Keratinocyte (primary cell): ENCODE measurements around the gene RIT2. TPM values are rescaled to one million over a fixed set of nuclear protein-coding genes. Genes with fewer than 3 reads are reported as not detected.

Experiments used
- DNase-seq: peaks from one replicate; pipeline ENCODE4 v3.0.0-alpha.2; 2011; ENCODE audit warnings: low read depth, missing footprints, low spot score
- FAIRE-seq: peaks from 2 replicates; lab custom pipeline; 2011; peaks lifted over from hg19 to GRCh38; lab: Jason Lieb, UNC
- H2AFZ ChIP-seq: 2 replicates; pipeline ENCODE4 v1.6.0; 2012; ENCODE audit warnings: low read length, control low read depth, inconsistent platforms; ENCODE audit not compliant: control insufficient read depth
- H3K27ac ChIP-seq: 2 replicates; pipeline ENCODE4 v1.5.1; 2011; ENCODE audit warnings: low read length; ENCODE audit not compliant: control insufficient read depth, insufficient read depth
- H3K27me3 ChIP-seq: 3 replicates; pipeline ENCODE4 v1.6.0; 2011; ENCODE audit warnings: low read length; ENCODE audit not compliant: control insufficient read depth, insufficient read depth; ENCODE audit errors: extremely low read depth
- H3K36me3 ChIP-seq, 2 experiments: 2 replicates in 1 of 2; 3 replicates in 1 of 2; pipeline ENCODE4 v1.5.1; 2011; ENCODE audit warnings: low read length in 2 of 2, mild to moderate bottlenecking in 1 of 2; ENCODE audit not compliant: control insufficient read depth in 2 of 2, insufficient read depth in 2 of 2; ENCODE audit errors: extremely low read depth in 1 of 2
- H3K4me1 ChIP-seq: 3 replicates; pipeline ENCODE4 v1.5.1; 2011; ENCODE audit warnings: low read length; ENCODE audit not compliant: control insufficient read depth, insufficient read depth; ENCODE audit errors: extremely low read depth
- H3K4me2 ChIP-seq: 3 replicates; pipeline ENCODE4 v1.6.0; 2011; ENCODE audit warnings: low read depth, low read length; ENCODE audit not compliant: control insufficient read depth, insufficient read depth; ENCODE audit errors: extremely low read depth
- H3K4me3 ChIP-seq, 3 experiments: fragments of 200-600 bp in 1 of 3; sonication (generic) in 1 of 3; 2 replicates in 2 of 3; 3 replicates in 1 of 3; pipeline ENCODE4 v1.5.1; 2011 to 2016; ENCODE audit warnings: low read length in 3 of 3, mild to moderate bottlenecking in 3 of 3, control low read depth in 2 of 3, inconsistent platforms in 1 of 3, low read depth in 1 of 3, mixed read lengths in 1 of 3, mixed run types in 1 of 3, moderate library complexity in 1 of 3; ENCODE audit not compliant: control insufficient read depth in 2 of 3, insufficient read depth in 2 of 3; ENCODE audit errors: extremely low read depth in 1 of 3
- H3K79me2 ChIP-seq: 2 replicates; pipeline ENCODE4 v1.6.0; 2012; ENCODE audit warnings: low read length; ENCODE audit not compliant: control insufficient read depth, insufficient read depth
- H3K9ac ChIP-seq: 3 replicates; pipeline ENCODE4 v1.6.0; 2011; ENCODE audit warnings: low read length; ENCODE audit not compliant: control insufficient read depth, insufficient read depth; ENCODE audit errors: extremely low read depth
- H3K9me1 ChIP-seq: 3 replicates; pipeline ENCODE4 v1.6.0; 2011; ENCODE audit warnings: low read length; ENCODE audit not compliant: control insufficient read depth, insufficient read depth; ENCODE audit errors: extremely low read depth
- H3K9me3 ChIP-seq: 2 replicates; pipeline ENCODE4 v1.5.1; 2012; ENCODE audit warnings: low read depth, low read length; ENCODE audit not compliant: control insufficient read depth
- H4K20me1 ChIP-seq: 3 replicates; pipeline ENCODE4 v1.6.0; 2011; ENCODE audit warnings: low read length; ENCODE audit not compliant: control insufficient read depth, insufficient read depth; ENCODE audit errors: extremely low read depth
- CTCF ChIP-seq, 3 experiments: IDR thresholded peaks in 1 of 3; conservative IDR thresholded peaks in 1 of 3; optimal IDR thresholded peaks in 1 of 3; 2 replicates in 2 of 3; 3 replicates in 1 of 3; pipeline versions ENCODE3 to v1.5.1; 2011; ENCODE audit warnings: low read length in 3 of 3, mild to moderate bottlenecking in 3 of 3, moderate library complexity in 2 of 3, control low read depth in 1 of 3, inconsistent platforms in 1 of 3; ENCODE audit not compliant: insufficient read depth in 2 of 3; ENCODE audit errors: extremely low read depth in 1 of 3
- EZH2 ChIP-seq: IDR thresholded peaks from one replicate; pipeline ENCODE4 v1.6.1; 2012; ENCODE audit warnings: inconsistent platforms, mild to moderate bottlenecking, low read length, moderate library complexity
- dilution Hi-C: fragments of 300-500 bp; cut with MboI; formaldehyde crosslinking; loops from one replicate; pipeline ENCODE4 v1.7.0; 2020; ENCODE audit warnings: low sequenced_read_pairs; ENCODE audit not compliant: extremely low pct_ligation_motif_present
- polyA plus RNA-seq, 5 experiments: library from polyadenylated mRNA; depleted of rRNA in 3 of 5; stranded (reverse) in 3 of 5; stranded (forward) in 1 of 5; unstranded in 1 of 5; fragments of >200 nt; gene quantifications; 1 replicate in 1 of 5; 2 replicates in 3 of 5; 3 replicates in 1 of 5; pipeline versions ENCODE4 v1.2.1 to v1.2.3, GENCODE V29; 2011 to 2012; ENCODE audit warnings: missing spikeins in 2 of 5, low read depth in 1 of 5, low replicate concordance in 1 of 5

Gene RIT2
- polyA plus RNA-seq, 1 donor (not counting 4 experiments of a cell fraction or from before 2014, with no cell fraction given) = not detected

DNA sequence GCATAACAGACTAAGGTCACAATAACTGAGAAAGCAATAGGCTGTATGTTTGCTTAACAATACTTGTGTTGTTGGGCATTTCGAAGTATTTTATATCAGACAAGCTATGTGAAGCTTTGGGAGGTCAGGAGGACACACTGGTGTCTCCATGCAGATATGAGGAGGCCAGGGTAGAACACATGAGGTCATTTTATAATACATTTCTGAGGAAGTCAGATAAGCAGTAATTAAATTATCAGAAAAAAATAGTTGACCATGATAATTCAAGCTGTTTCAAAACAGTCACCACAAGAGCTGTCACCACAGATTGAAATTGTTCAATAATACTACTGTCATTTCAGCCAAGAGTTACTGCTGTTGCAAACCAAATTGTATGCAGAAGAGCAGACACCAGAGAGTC lies 160.6 kb downstream of the RIT2 start:
- no peak overlapping the region for H3K27ac ChIP-seq
- no peak for TF ChIP-seq CTCF (optimal IDR thresholded peaks at IDR 0.05 in 1 of 3, IDR thresholded peaks at IDR 0.05 in 1 of 3, conservative IDR thresholded peaks at IDR 0.05 in 1 of 3; ENCODE audit: extremely low read depth in 1 of 3, insufficient read depth in 2 of 3, low read length in 3 of 3)
- no peak for TF ChIP-seq EZH2
- dilution Hi-C loops = no loop called here
- H3K9ac ChIP-seq = no peak overlapping the region
- no peaks in the 10 kb centered on the region for H3K79me2 ChIP-seq
- H4K20me1 ChIP-seq = no peaks in the 10 kb centered on the region
- H3K9me3 ChIP-seq = no peaks in the 10 kb centered on the region
- H2AFZ ChIP-seq = no peak overlapping the region
- H3K27me3 ChIP-seq = no peaks in the 10 kb centered on the region
- DNase-seq (no peak), FAIRE-seq (no peak)
- H3K4me1 ChIP-seq = no peaks in the 10 kb centered on the region
- no peak overlapping the region for H3K4me3 ChIP-seq
- H3K36me3 ChIP-seq = no peaks in the 10 kb centered on the region
- no peaks in the 10 kb centered on the region for H3K9me1 ChIP-seq
- H3K4me2 ChIP-seq = no peak overlapping the region

GRCh38 chr18:42953306-42953705 lies 162.2 kb downstream of the RIT2 start:
- Histone ChIP-seq H3K36me3 (no peaks in the 10 kb centered on the region), H3K27me3 (no peaks in the 10 kb centered on the region), H3K9ac (no peak overlapping the region), H3K4me1 (no peaks in the 10 kb centered on the region), H3K9me3 (no peaks in the 10 kb centered on the region), H3K9me1 (no peaks in the 10 kb centered on the region), H3K4me3 (no peak overlapping the region), H2AFZ (no peak overlapping the region), H4K20me1 (no peaks in the 10 kb centered on the region), H3K27ac (no peak overlapping the region), H3K79me2 (no peaks in the 10 kb centered on the region), H3K4me2 (no peak overlapping the region)
- no peak for DNase-seq
- no peak for TF ChIP-seq CTCF (optimal IDR thresholded peaks at IDR 0.05 in 1 of 3, IDR thresholded peaks at IDR 0.05 in 1 of 3, conservative IDR thresholded peaks at IDR 0.05 in 1 of 3; ENCODE audit: extremely low read depth in 1 of 3, insufficient read depth in 2 of 3, low read length in 3 of 3)
- no peak for TF ChIP-seq EZH2
- FAIRE-seq = no peak
- dilution Hi-C loops = no loop called here
